Globus pallidus (tissue), 1 donor: ENCODE measurements around the gene BCL6.

Experiments used
- DNase-seq: peaks from one replicate; pipeline ENCODE4 v3.0.0-alpha.2; 2015; ENCODE audit warnings: low spot score

BCL6 gene

DNA sequence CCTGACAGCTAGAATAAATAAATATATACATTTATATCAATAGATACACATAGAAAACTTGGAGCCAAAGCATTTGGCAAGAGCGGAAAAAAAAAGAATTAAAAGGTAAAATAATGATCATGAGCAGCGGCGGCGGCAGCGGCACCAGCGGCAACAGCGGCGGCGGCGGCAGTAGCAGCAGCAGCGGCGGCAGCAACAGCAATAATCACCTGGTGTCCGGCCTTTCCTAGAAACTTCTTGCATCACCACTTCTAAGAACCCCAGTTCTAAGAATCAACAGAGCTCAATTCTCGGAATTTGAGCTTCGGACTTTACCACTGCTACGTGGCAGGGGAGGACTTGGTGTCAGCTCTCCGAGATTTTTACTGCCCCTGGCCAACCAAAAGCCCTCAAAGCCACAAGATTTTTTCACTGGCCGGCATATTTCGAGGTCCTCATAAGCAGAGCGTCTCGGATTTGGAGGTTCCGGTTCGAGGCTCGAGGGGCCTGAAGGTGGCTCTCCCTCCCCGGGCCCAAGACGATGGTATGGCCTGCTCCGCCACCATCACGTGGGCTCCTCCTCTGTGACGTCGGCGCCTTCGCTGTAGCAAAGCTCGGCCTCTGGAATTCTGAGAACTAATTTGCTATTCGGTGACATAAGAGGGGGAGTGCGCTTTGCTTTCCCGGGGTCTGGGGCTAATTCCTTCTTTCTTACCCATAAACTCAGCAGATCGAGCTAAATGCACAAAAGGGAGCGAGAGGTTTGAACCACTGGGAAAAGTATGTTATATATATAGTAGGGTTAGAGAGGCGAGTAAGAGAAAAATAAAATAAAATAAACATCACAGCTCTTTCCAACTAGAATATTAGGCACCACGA, at the start of gene BCL6:
TSS of gene BCL6 (minus strand) at position 268 of the 858 bp plus-strand sequence. CDS start 11,775 bp downstream, outside the sequence.
- DNase-seq, result peak; percentile 97

- no peak for DNase-seq
Observed at GRCh38 chr3:187794731-187795130, 49.5 kb upstream of the BCL6 start.

- no peak for DNase-seq
Observed at GRCh38 chr3:187793618-187794017, 48.4 kb upstream of the BCL6 start.

- no peak for DNase-seq
Observed at GRCh38 chr3:187792521-187792920, 47.3 kb upstream of the BCL6 start.

- no peak for DNase-seq
Observed at GRCh38 chr3:187789872-187790271, 44.6 kb upstream of the BCL6 start.

GRCh38 chr3:187788984-187789857, 44.0 kb upstream of the BCL6 start:
- DNase-seq, result no peak

DNA sequence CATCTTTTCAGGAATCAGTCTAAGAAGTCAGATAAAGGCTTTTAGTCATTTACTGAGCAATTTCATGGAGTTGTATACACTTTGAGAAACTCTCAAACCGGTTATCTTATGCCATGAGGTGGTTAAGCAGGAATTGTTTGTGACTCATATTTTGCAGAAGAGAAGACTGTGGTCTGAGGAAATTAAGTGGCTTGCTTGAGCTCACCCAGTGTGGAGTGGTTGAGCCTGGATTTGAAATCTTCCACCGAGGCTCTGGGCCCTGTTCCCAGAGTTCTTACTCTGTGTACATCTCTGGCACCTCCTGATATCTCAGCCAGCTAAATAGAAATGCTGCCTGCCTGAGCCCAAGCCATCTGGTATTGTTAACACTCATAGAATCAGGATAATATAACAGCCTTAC, 37.8 kb upstream of the BCL6 start:
- DNase-seq, result no peak

DNA sequence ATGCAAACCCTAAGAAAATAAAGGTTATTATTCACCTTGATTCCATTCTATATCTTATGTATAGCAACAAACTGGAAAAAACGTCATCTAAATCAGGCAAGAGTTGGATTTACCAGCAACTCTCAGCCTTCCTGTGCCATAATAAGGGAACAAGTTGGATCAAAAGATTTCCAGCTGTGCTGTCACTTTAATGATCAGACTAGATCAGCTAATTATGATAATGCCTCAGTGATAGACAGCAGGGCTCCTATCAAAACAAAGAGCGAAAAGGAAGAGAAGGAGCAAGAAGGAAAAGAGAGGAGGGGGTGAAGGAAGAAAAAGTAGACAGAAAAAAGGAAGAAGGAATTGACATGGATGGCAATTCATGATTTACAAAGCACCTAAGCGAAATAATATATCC, 36.7 kb upstream of the BCL6 start:
- DNase-seq, result no peak

GRCh38 chr3:187781001-187781400, 35.7 kb upstream of the BCL6 start:
- DNase-seq, result no peak

DNA sequence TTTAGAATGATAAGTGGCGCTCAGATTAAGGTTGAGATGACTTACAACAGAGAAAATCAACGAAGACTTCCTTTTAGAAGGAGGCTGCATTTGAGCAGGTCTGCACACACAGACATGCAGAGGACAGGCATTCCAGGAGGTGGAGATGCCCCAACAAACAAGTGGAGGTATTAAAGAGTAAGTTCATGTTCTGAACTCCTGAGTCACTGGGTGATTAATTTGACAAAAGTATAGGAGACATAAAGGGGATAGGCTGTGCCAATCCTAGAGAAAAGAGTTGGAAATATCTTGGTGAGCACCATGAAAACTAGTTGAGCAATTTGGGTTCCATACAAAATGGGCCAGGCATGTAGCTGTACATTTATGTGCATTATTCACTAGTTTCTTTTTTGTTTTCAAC, 33.5 kb upstream of the BCL6 start:
- DNase-seq, result no peak

- DNase-seq, result peak; percentile 40
Observed at GRCh38 chr3:187777331-187777941, 32.2 kb upstream of the BCL6 start.

GRCh38 chr3:187775549-187775948, 30.3 kb upstream of the BCL6 start:
- no peak for DNase-seq

DNA sequence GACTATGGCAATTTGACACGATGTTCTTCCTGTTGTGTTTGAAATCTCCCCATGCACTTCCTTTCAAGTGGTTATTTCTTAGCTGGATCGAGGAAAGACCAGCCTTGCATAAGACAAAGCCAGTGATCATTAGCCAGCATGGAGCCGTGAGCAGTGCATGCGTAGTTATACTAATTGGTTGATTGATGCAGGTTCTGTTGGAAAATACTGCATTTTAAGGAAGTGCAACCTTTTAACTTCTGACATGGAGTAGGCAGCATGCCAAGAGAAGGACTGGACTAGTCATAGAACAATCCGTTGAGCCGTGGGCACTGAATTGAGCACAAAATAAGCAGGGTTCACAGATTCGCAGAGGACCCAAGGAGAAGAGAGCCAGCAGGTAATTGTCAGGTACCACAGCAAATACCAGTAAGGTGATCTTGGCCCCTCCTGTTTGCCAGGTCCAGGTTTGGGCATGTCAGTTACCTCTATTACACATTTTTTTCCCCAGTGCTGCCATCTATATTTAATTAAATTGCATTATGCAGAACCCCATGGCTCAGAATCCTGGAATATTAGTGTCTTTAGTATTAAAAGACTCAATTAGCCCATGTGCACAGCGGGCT, 29.0 kb upstream of the BCL6 start:
- DNase-seq, result no peak

DNA sequence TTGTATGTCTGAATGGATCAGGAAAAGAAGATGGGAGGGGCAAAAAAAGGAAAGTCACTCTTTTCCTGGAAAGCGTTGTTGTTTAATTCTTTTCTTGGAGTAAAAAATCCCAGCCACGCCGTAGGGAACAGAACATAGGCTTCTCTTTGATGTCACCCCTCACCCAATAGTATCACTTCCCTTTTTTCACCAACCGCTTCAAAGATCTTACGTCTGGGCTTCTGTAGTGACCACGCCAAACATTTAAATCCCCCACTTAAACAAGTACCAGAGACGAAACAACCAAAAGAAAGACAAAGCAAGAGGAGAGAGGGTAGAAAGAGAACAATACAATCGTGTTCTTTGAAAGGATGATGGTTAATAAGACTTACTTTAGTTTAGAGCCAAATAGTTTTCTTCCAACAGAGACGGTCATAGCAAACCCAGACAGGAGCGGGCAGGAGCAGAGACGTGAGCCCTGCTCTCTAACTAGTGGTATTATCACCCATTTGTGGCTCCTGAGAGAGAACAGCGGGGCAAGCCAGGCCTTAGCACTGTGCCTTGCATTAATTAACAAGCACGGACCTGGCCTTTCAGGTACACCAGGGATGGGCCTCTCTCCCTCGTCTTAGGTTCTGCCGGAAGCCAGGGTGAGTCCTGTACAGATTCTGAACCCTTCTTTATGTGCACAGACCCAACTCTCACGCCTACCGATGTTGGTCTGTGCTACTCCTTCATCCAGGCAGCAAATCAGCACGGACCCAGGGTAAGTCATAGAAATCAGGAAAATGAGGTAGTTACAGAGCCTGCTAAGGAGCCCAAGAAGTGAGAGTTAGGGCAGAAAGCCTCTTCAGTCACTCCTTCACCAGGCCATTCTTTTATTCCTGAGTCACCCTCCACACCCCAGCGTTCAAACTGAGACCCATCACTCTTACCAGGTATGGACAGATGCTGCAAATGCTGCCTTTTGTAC, 28.2 kb upstream of the BCL6 start:
- DNase-seq, result peak; percentile 33

DNA sequence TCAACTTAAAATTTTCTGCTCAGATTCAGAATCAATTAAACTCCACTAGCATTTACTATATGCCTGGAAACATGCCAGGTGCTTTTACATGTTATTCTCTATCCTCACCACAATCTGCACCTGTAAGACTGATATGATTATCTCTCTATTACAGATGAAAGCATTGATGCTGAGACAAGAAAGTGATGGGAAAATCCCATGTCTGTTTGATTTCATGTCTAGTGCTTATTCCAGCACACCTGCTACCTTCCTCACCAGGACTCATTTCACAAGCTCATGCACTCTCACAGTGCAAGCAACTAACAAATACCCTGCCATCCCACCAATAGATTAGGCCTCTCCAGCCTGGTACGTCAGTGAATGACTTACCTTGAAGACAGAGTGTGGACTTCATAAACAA, 25.0 kb upstream of the BCL6 start:
- no peak for DNase-seq

DNA sequence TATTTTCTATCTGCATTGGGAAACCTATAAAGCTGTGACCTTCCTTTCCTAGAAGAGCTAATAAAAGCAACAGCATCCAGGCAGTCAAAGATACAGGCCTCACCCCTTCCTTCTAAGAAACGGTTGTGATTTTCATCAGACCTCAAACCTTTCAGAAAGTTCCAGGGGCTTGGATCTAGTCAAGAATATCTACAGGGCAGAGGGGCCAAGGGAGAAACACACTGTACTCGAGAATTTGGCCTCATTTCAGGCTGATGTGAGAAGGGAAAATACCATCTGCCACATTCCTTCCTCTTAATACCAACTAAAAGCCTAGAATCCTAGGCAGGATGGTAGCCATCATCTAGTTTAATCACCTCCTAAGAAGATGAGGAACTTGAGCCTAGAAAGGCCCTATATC, 24.5 kb upstream of the BCL6 start:
- DNase-seq, result no peak

DNA sequence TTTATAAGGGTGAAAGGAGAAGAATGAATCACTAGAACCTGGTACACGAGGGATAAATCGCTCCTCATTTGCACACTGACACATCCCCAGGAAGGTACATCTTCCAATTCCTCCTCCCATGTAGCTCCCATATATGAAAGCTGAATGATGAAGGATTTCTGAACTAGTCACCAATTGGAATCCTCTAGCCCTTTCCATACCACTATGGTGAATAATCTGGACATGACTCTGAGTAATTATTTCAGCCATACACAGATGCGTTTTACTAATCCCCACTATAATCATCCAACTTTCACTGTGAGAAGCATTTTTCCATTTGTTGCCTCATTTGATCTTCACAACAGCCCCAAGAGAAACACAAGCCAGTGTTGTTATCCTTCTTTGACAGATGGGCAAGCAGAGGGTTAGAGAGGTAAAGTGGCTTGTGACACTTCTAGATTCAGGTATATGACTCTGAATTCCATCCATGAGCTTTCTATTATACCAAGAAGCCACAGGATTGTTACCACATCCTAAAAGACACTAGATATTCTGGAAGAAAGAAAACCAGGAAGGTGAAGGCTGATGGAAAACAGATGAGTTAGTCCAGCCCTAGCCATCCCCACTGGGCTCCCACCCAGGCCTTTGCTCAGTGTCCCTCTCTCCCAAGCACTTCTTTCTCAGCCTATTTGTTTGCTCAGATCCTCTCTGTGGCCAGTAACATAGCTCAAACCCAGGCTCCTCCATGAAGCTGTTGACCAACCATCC, 22.2 kb upstream of the BCL6 start:
- no peak for DNase-seq

DNA sequence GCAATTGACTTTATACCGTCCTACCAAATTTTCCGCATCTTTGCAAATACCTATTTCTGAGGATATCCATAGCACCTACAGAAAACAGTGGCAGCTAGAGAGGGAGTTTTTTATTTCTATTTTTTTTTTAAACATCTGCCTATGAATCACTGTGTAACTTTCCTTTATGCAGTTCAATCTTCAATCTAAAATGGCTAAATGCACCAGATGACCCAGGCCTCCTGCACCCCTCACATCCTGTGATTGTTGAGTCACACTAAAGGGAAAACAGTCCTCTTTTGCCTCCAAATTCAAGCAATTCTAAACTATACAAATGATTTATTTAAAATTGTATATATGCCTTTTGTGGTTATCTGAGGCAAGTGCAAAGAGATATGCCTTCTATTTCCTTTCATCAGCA, 20.1 kb upstream of the BCL6 start:
- DNase-seq, result no peak

DNA sequence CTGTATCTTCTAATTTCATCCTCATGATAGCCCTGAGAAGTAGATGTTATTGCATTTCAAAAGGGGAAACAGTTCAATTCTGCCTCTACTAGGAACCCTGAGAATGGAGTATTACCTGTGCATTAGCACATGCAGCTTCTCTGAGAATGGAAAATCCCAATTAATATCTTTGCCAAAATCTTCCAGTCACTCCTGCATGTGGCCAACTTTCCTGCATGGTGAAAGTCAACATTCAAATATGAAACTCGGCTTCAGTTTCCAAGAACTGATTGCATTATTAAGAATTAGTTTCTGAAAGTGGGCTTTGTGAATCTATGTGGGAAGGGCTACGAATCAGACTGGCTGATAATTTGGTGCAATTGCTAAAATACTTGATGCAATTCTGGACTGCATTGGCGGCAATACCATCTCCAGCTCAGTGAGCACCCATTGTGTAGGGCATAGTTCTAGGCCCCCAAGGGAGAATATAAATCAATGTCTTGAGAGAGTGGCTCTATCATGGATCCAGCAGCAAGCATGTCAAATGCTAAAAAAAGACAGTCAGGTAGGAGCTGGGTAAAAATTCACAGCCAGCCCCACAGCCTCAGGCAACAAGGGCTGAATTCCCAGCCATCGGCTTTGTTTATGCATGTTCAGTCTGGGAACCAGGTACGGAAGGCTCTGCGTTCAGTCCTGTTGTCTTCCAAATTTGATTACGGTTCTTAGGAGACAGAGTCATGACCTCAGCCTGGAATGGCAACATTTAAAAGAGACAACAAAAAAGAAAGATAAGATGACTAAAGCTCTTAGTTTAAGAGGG, 18.8 kb upstream of the BCL6 start:
- no peak for DNase-seq
